Peyer's patch (tissue), 4 donors: Measurements from ENCODE around the gene NDUFAB1.

Source experiments
- CTCF ChIP-seq, 6 experiments: fragments of 450-650 bp in 4 of 6; fragments of 200-600 bp in 2 of 6; sonication (generic) in 1 of 6; IDR thresholded peaks; one replicate each; pipeline ENCODE4 v1.5.1; 2017 to 2019; ENCODE audit warnings: antibody characterized with exemption in 6 of 6, mild to moderate bottlenecking in 3 of 6, moderate library complexity in 1 of 6
- POLR2A ChIP-seq, 2 donors: fragments of 450-650 bp; IDR thresholded peaks; one replicate each; pipeline ENCODE4 v1.5.1; 2017; ENCODE audit warnings: antibody characterized with exemption in 2 of 2, mild to moderate bottlenecking in 2 of 2, moderate library complexity in 2 of 2

GRCh38 chr16:23532448-23532847, 63.7 kb downstream of the NDUFAB1 start:
- TF ChIP-seq CTCF (IDR thresholded peaks at IDR 0.05) (no peak), POLR2A (IDR thresholded peaks at IDR 0.05) (no peak)
